Stimulated activated CD8-positive, alpha-beta memory T cell treated with anti-CD3 and anti-CD28 coated beads, Interleukin-4, amount 100 ng/mL, for 4 hours (primary cell): Measurements from ENCODE around the gene SEZ6.

ENCODE experiments used
- DNase-seq, 2 donors: peaks; one replicate each; pipeline ENCODE4 v3.0.0-alpha.2; 2020; ENCODE audit warnings: low read depth in 2 of 2, low spot score in 1 of 2

Gene SEZ6

GRCh38 chr17:28977659-28978355 lies 28.0 kb downstream of the SEZ6 start:
- no peak for DNase-seq

DNA sequence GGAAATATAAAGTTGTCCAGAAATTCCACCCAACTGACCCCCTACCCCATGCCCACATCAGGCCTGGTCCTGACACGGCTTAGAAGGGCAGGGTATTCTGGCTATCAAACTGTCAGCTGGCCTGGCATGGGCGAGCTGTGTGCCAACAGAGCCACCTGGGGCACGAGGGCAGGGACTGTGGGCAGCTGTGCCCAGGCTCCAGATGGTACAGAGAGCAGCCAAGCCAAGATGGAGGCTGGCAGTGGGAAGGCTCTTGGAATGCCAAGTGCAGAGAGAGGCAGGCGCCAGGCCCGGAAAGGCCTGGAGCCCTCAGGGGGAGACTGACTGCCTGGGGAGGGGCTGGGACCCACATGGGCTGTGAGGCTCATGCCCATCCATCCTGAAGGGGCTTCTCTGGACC lies 30.2 kb downstream of the SEZ6 start:
- no peak for DNase-seq

GRCh38 chr17:28975031-28975430 lies 30.8 kb downstream of the SEZ6 start:
- no peak for DNase-seq

GRCh38 chr17:28974451-28974850 lies 31.4 kb downstream of the SEZ6 start:
- DNase-seq: no peak

- DNase-seq: no peak
Observed at GRCh38 chr17:28973425-28973824, 32.4 kb downstream of the SEZ6 start.

- DNase-seq: no peak
Observed at GRCh38 chr17:28972437-28972836, 33.4 kb downstream of the SEZ6 start.

DNA sequence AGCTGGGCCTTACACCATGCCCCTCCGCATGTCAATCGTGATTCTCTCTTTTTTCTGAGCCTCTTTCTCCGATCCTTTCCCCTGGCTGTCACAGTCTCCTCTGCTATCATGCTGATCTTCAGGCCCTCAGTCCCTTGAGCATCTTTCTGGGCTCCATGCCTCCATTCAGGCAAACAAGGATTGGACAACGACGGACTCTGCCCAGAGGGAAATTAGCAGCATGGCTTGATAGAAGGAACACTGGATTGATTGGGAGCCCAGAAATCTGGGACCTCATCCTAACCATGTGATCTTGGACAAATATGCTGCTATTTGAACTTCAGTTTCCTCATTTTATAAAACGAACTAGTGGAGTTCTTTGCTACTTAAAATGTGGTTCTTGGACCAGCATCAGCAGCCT lies 35.0 kb downstream of the SEZ6 start:
- DNase-seq: no peak

- no peak for DNase-seq
Observed at GRCh38 chr17:28969706-28970393, 36.0 kb downstream of the SEZ6 start.

DNA sequence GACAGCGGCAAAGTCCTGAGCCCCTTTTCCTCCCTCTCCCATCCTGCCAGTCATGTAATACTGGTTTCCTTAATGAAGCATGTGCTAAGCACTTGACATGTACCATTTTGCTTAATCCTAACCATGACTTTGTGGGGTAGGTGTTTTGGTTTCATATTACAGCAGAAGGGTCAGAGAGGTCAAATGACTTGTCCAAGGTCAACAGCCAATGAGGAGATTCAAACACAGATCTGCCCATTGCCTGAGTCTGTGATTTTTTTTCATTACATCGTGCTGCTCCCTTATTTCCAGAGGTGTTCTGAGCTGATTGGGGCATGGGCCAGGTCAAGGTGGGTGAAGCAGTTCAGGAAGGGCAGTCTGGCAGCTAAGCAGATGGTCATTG lies 36.9 kb downstream of the SEZ6 start:
- no peak for DNase-seq

GRCh38 chr17:28968231-28968913 lies 37.5 kb downstream of the SEZ6 start:
- DNase-seq: no peak

- no peak for DNase-seq
Observed at GRCh38 chr17:28967221-28968135, 38.4 kb downstream of the SEZ6 start.

GRCh38 chr17:28963841-28964240 lies 42.0 kb downstream of the SEZ6 start:
- DNase-seq: no peak

DNA sequence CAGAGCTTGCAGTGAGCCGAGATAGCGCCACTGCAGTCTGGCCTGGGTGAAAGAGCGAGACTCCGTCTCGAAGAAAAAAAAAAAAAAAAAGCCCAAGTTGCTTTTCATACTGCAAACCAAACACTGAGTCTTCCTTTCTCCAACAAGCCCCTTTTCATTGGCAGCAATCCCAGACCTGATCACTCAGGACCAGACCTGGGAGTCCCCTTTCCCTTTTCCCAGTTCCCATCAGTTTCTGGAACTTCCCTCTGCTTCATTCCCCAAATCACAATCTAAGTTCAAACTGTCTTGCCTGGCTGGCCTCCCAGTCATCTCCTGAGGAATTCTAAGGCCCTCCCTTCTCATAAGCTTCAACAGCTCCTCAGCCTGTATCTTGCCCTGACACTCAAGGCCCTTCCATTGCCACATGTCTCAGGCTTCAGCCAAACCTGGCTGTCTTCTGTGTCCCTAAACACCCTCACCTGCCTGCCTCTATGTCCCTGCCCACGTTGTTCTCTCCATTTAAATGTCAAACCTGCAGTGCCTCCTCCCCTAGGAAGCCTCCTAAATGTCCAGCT lies 42.7 kb downstream of the SEZ6 start:
- DNase-seq: no peak

DNA sequence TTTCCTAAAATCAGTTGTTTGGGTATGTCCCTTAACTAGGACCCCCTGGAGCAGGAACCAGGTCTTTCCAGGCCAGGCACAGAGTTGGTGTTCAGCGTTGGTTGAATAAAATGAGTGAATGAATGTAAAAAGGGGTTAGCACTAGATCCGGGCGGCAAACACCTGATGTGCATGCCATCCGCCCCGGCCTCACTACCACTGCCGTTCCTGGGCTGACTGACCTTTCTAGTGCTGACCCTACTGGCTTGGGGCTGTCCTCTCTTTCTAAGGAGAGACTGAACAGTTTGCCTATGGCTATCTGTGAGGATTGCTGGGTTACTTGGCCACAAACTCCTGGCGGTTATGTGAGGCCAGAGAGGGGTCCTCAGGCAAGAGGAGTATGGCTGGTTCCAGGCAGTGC lies 44.4 kb downstream of the SEZ6 start:
- no peak for DNase-seq

DNA sequence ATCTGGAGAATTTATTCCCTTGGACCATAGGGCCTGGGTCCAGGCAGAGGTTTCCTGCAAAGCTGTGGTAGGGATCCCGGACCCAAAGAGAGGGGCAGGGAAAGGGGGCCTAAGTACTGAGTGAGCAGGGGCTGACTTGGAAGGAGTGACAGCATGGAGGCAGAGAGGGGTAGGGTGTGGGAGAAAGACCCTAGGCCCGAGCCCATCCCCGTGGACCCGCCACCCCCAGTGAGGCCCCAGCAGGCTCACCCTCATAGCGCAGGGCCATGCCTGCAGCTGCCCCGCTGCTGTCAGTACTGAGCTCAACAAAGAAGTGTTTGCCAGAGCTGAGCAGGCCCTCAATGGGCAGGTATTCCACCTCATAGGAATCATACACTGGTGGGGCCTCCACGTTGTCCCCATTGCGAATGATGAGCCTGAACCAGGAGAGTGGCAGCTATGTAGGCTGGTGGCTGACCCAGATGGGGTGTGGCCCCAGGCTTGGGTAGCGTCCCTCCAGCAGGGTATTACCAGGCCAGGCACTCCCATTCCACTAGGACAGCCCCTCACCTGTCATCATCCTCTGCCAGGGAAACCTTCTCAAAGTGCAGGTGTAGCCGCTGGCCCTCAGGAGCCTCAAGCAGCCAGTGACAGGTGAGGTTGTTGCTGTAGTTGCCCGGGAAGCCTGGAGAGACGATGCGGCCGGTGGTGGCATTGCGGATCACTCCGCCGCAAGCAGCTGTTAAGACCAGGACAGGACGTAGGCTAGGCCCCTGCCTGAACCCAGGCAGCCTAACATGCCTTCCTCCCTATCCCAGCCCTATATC lies 45.4 kb downstream of the SEZ6 start:
- no peak for DNase-seq

GRCh38 chr17:28959471-28959871 lies 46.4 kb downstream of the SEZ6 start:
- DNase-seq: no peak

- no peak for DNase-seq
Observed at GRCh38 chr17:28958820-28959455, 46.9 kb downstream of the SEZ6 start.

DNA sequence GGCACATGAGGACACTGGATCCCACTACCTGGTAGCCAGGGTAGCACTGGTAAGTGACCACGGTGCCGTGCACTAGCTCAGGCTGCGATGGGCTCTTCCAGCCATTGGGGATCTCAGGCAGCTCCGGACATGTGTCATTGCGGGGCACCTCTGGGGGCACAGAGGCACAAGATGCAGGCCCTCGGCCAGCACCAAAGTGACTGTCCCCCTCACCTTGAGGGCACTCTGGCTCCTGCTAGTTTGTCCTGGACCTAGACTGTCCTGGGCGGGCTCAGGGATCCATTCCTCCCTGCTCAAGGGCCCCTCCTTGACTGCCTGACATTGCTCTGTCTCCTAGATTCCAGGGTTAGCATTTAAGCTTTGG lies 47.9 kb downstream of the SEZ6 start:
- DNase-seq: no peak

DNA sequence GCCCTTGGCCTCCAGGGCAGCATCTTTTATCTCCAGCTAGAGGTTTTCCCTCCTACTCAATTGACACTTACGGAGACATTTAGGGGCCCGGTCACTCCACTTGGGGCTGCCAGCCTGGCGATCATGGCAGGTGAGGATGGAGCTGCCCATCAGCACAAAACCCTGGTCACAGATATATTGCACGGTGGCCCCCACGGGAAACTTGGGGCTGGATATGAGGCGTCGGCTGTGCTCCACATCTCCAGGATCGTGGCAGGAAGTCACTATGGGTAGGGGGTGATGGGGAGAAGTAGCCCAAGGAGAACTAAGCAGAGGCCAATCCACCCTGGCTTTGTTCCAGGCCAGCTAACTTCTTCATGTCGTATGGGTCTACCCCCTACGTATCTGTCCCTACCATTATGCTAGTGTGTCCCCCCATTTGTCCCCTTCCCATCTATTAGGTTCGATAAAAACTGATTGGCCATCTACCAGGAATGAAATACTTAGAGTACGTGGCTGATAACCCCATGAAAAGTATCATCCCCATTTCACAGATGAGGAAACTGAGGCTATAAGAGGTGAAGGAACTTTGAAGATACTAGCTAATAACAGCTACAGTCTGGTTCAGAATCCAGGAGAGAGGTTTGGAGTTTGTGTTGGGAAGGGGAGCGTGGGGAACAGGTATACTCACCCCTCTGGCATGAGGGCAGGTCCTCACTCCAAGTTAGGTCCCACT lies 48.4 kb downstream of the SEZ6 start:
- no peak for DNase-seq
